ENCODE results near the gene SPIRE1. TPM values are rescaled to one million over a fixed set of nuclear protein-coding genes. Genes with fewer than 3 reads are reported as not detected.

The SPIRE1 gene
- total RNA-seq, 1 experiment from 2014 or later = 16.6 TPM

GRCh38 chr18:12515550-12515949 lies 142.4 kb downstream of the SPIRE1 start:
- Histone ChIP-seq H3K56ac (ENCODE audit: insufficient read length, low read depth, low read length) (no peak overlapping the region), H4K8ac (replicated peaks; ENCODE audit: insufficient read length, low read depth, low read length) (no peak overlapping the region), H3K18ac (ENCODE audit: insufficient read length, low read depth, low read length) (no peak overlapping the region), H2BK5ac (ENCODE audit: insufficient read length, low read length) (no peak overlapping the region), H3K4me2 (ENCODE audit: insufficient read depth, insufficient read length, low read length) (no peak overlapping the region), H3K4me1 (ENCODE audit: insufficient read depth, low read length) (no peaks in the 10 kb centered on the region), H2AK5ac (ENCODE audit: insufficient read length, low read length) (no peak overlapping the region), H2BK12ac (ENCODE audit: insufficient read length, low read depth, low read length) (no peak overlapping the region), H2BK120ac (ENCODE audit: low read depth, low read length, poor library complexity, severe bottlenecking) (no peak overlapping the region), H4K5ac (ENCODE audit: insufficient read length, low read depth, low read length) (no peak overlapping the region), H2AFZ (ENCODE audit: low read length) (no peak overlapping the region), H3T11ph (ENCODE audit: low read length) (no peak overlapping the region), H3K9ac (ENCODE audit: extremely low read depth, insufficient read length, low read length) (no peak overlapping the region), H2BK15ac (ENCODE audit: low read depth, low read length) (no peak overlapping the region), H3K9me3 (ENCODE audit: control insufficient read depth, low read depth, low read length) (peaks cover 8% of the 10 kb centered on the region), H3K79me2 (ENCODE audit: insufficient read depth, low read length) (no peaks in the 10 kb centered on the region), H4K91ac (ENCODE audit: insufficient read length, low read depth, low read length) (no peak overlapping the region), H3K27me3 (ENCODE audit: insufficient read depth, low read length) (no peaks in the 10 kb centered on the region), H3K23ac (ENCODE audit: insufficient read length, low read depth, low read length) (no peak overlapping the region), H3K23me2 (ENCODE audit: insufficient read length, low read depth, low read length, poor library complexity, severe bottlenecking) (no peaks in the 10 kb centered on the region), H2BK20ac (ENCODE audit: low read depth, low read length, poor library complexity, severe bottlenecking) (no peak overlapping the region), H3K27ac (ENCODE audit: insufficient read length, low read depth, low read length) (no peak overlapping the region), H3K14ac (ENCODE audit: insufficient read depth, low read length) (no peak overlapping the region), H3K4ac (ENCODE audit: low read depth, low read length) (no peak overlapping the region), H3K79me1 (ENCODE audit: insufficient read depth, low read depth, low read length, poor library complexity, severe bottlenecking) (no peaks in the 10 kb centered on the region), H4K20me1 (ENCODE audit: control insufficient read depth, insufficient read depth, insufficient read length) (no peaks in the 10 kb centered on the region)
- no CpG with 5 or more reads among the region's 2 CpGs for WGBS (ENCODE audit: extremely low coverage, insufficient read length, low lambda C conversion rate)
- H3K27ac Mint-ChIP-seq = peak overlapping the region in 1 of 3 experiments; percentile 6; a peak in 1 of 7 replicates
- no peaks in the 10 kb centered on the region for H3K27me3 Mint-ChIP-seq (ENCODE audit: low read depth)
- peaks cover 8 to 14% (median 12%) of the 10 kb centered on the region in 3 experiments for H3K36me3 Mint-ChIP-seq (ENCODE audit: insufficient read depth in 1 of 3, low read depth in 3 of 3)
- peaks cover 3 to 12% of the 10 kb centered on the region in 2 experiments for H3K4me1 Mint-ChIP-seq
- H3K9me3 Mint-ChIP-seq = peaks cover 6 to 8% of the 10 kb centered on the region in 2 experiments; a peak in 3 of 5 replicates
- H3K4me3 Mint-ChIP-seq = no peak overlapping the region
- no peak for TF ChIP-seq CTCF (conservative IDR thresholded peaks at IDR 0.05)
- DNase-seq = no peak

Data from H9 (cell line).